GM12864 (cell line): ENCODE results near the gene LIM2.

Source experiments
- DNase-seq: peaks from one replicate; pipeline ENCODE4 v3.0.0-alpha.2; 2011; ENCODE audit warnings: low read depth
- H3K4me3 ChIP-seq: 2 replicates; pipeline ENCODE4 v1.5.1; 2011; ENCODE audit warnings: mild to moderate bottlenecking, low read depth, low read length, control low read depth
- TF ChIP-seq, protein P1 (sequence below): IDR thresholded peaks from 2 replicates; pipeline ENCODE4 v1.5.1; 2011; ENCODE audit warnings: low read depth, mild to moderate bottlenecking, moderate library complexity, low read length, control low read depth, inconsistent platforms; ENCODE audit errors: missing control alignments

LIM2 gene

DNA sequence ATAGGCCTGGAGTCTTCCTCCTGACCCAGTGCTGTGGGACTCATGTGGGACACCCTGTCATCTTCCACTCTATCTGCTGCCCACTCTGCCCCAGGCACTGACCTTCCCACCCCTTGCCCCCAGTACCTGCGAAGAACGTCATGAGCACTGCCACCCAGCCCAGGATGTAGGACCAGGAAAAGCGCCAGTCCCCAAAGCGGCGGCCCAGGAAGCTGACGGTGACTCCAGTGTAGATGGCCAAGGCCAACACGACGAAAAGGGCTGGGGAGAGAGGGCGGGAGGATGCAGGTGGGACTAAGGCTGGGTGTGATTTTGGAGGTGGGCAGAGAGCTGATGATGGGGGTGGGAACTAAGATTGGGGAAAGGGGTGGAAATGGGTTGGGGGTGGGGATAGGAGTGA, 7.4 kb downstream of the LIM2 start:
- H3K4me3 ChIP-seq, result no peak overlapping the region
- TF ChIP-seq, protein P1, sequence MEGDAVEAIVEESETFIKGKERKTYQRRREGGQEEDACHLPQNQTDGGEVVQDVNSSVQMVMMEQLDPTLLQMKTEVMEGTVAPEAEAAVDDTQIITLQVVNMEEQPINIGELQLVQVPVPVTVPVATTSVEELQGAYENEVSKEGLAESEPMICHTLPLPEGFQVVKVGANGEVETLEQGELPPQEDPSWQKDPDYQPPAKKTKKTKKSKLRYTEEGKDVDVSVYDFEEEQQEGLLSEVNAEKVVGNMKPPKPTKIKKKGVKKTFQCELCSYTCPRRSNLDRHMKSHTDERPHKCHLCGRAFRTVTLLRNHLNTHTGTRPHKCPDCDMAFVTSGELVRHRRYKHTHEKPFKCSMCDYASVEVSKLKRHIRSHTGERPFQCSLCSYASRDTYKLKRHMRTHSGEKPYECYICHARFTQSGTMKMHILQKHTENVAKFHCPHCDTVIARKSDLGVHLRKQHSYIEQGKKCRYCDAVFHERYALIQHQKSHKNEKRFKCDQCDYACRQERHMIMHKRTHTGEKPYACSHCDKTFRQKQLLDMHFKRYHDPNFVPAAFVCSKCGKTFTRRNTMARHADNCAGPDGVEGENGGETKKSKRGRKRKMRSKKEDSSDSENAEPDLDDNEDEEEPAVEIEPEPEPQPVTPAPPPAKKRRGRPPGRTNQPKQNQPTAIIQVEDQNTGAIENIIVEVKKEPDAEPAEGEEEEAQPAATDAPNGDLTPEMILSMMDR, result no peak
- no peak for DNase-seq

DNA sequence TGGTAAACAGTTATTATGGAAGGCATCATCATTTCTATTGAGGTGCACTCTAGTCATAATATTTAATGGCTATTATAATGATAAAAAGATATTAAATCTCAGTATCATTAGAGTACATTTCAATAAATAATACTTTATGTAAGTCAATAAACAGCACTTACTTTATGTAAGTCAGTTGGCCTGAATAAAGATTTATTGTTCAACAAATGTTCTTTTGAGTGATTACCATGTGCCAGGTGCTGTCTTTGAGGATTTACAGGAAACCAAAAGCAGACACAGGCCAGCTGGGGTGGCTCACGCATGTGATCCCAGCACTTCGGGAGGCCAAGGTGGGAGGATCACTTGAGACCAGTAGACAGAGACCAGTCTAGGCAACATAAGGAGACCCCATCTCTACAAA, 10.4 kb downstream of the LIM2 start:
- TF ChIP-seq, protein P1, result no peak
- no peak overlapping the region for H3K4me3 ChIP-seq
- DNase-seq, result no peak

DNA sequence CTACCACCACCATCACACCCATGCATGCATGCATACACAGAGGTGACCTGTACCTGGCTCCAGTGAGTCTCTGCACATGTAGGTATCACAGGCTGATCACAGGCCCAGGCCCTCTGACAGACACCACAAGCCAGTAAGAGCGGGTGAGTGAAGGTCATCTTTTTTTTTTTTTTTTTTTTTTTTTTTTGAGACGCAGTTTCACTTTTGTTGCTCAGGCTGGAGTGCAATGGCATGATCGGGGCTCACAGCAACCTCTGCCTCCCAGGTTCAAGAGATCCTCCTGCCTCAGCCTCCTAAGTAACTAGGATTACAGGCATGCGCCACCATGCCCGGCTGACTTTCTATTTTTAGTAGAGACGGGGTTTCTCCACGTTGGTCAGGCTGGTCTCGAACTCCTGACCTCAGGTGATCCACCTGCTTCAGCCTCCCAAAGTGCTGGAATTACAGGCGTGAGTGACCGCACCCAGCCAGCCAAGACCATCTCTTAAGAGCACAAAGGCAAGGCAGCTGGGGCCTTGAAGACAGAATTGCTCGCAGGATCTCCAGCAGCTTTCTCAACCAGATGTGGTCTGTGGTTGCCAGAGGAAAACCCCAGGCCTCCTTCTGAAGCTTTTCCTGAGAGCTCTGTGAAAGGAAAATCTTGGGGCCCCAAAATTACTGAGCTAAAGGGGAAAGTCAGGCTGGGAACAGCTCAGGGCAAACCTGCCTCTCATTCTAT, 12.1 kb downstream of the LIM2 start:
- no peak for DNase-seq
- TF ChIP-seq, protein P1, result no peak
- no peak overlapping the region for H3K4me3 ChIP-seq

DNA sequence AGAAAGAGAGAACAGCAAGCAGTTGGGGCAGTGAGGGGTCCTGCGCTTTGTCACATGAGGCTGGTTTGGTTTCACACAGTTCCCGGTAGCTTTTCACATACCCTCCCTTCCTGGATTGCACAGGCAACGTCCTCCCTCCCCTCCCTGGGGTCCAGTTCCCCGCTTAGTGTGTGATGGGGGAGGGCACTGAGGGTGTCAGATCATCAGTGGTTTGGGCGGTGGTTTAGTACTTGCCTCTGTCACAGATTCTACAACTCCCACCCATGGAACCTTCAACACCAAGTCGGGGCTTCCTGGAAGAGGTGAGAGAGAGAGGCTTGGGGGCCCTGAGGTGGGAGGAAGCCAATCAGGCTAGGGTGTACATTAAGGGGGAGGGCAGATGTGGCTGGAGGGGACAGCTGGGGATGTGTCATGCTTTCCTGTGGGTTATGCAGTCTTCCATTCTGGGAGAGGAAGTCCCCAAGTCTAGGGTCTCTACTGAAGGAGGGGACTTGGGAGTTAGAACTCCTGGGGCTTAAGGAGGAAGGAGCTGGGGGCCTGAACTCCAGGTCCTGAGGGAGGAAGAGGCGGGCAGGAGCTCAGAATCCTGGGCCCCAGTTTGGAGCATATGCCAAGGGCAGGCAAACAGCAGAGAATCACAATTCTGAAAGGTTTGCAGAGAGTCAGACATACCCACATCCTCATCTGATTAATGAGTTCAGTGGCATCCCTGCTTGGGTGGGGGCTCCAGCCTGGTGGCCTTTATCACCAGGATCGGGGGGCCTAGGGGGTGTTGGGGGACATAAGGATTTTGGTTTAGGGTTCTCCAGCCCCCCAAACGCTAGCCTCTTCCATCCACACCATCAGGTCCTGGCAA, 14.9 kb downstream of the LIM2 start, which contains the start of gene NKG7:
Gene NKG7, minus strand, starts transcription at position 6 of the 856 bp plus-strand sequence. CDS start 119 bp downstream, outside the sequence.
- TF ChIP-seq, protein P1, result no peak
- peak; percentile 43 for DNase-seq
- no peak within 1 kb of the TSS for H3K4me3 ChIP-seq

DNA sequence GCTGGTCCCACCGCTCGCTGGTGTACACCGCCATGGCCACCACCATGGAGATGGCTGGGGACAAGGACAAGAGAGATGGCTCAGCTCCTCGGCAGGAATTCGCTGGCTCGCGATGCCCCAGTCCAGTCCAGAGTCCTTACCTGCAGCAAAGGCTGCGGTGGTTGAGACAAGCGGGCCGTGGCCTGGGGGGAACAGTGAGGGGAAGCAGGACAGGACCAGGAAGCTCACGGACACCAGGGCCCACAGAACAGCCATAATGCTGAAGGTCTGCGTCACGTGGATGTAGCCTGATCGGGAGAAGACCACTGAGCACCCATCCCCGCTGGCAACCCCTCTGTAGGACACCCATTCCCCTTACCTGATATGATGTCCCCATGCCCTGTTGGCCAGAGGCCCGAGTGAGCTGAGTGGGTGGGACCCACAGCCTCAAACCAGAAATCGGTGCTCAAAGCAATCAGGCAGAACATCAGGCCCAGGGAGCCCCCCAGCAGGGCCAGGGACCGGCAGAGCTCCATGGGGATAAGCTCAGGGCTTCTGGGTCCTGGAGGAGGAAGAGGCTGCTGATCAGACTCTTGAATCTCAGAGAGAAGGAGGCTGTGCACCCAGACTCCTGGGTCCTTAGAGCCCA, 15.6 kb downstream of the LIM2 start:
- H3K4me3 ChIP-seq, result no peak overlapping the region
- TF ChIP-seq, protein P1, result no peak
- DNase-seq, result no peak

DNA sequence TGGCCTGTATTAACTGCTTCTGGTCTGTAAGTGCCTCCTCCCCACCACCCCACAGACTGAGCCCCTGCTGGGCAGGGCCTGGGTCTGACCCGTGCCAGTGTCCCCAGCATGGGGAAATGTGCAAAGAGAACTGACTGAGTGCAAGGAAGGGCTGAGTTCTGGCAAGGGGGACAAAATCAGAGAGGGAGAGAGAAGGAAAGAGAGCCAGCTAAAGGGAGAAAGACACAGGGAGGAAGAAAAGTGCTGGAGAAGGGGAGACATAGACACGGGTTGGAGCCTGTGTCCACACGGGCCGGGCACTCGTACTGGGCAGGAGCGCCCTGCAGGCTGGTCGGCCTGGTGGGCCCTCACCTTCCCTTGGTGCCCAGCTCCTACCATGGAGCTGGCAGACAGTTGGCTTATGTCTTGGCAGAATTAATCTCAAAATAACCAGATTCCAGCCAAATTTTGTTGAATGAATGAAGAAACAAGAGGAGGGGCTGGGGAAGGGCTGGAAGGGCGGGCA, 16.5 kb downstream of the LIM2 start:
- TF ChIP-seq, protein P1, result no peak
- no peak for DNase-seq
- no peak overlapping the region for H3K4me3 ChIP-seq
